ENCODE results near the gene CDC14B.

The CDC14B gene

GRCh38 chr9:96496368-96497116 is 123.1 kb downstream of the CDC14B start:
- no peaks in the 10 kb centered on the region for H3K4me1 ChIP-seq (ENCODE audit: control insufficient read depth, insufficient read depth, low read length)
- H3K36me3 ChIP-seq (ENCODE audit: insufficient read depth, low read length): peaks cover 10% of the 10 kb centered on the region
- no peak overlapping the region for H3K9ac ChIP-seq (ENCODE audit: low read depth, low read length)
- H3K27me3 ChIP-seq (ENCODE audit: control insufficient read depth, insufficient read depth, low read length): no peaks in the 10 kb centered on the region
- no peak overlapping the region for H3K4me2 ChIP-seq (ENCODE audit: low read length)
- no peaks in the 10 kb centered on the region for H3K9me3 ChIP-seq (replicated peaks; ENCODE audit: low read length)
- H3K4me3 ChIP-seq (ENCODE audit: low read length): no peak overlapping the region

GRCh38 chr9:96495341-96495740 is 124.3 kb downstream of the CDC14B start:
- H3K4me1 ChIP-seq (ENCODE audit: control insufficient read depth, insufficient read depth, low read length): peaks cover 4% of the 10 kb centered on the region
- H3K4me2 ChIP-seq (ENCODE audit: low read length): no peak overlapping the region
- H3K9ac ChIP-seq (ENCODE audit: low read depth, low read length): no peak overlapping the region
- peaks cover 21% of the 10 kb centered on the region for H3K36me3 ChIP-seq (ENCODE audit: insufficient read depth, low read length)
- H3K9me3 ChIP-seq (replicated peaks; ENCODE audit: low read length): no peaks in the 10 kb centered on the region
- no peak overlapping the region for H3K4me3 ChIP-seq (ENCODE audit: low read length)
- H3K27me3 ChIP-seq (ENCODE audit: control insufficient read depth, insufficient read depth, low read length): no peaks in the 10 kb centered on the region

- Histone ChIP-seq H3K9me3 (replicated peaks; ENCODE audit: low read length) (no peaks in the 10 kb centered on the region), H3K36me3 (ENCODE audit: insufficient read depth, low read length) (peaks cover 32% of the 10 kb centered on the region), H3K27me3 (ENCODE audit: control insufficient read depth, insufficient read depth, low read length) (no peaks in the 10 kb centered on the region), H3K9ac (ENCODE audit: low read depth, low read length) (no peak overlapping the region), H3K4me2 (ENCODE audit: low read length) (no peak overlapping the region), H3K4me3 (ENCODE audit: low read length) (no peak overlapping the region), H3K4me1 (ENCODE audit: control insufficient read depth, insufficient read depth, low read length) (peaks cover 4% of the 10 kb centered on the region)
Measured at GRCh38 chr9:96494215-96494800, 125.3 kb downstream of the CDC14B start.

- Histone ChIP-seq H3K4me1 (ENCODE audit: control insufficient read depth, insufficient read depth, low read length) (peaks cover 4% of the 10 kb centered on the region), H3K36me3 (ENCODE audit: insufficient read depth, low read length) (peaks cover 37% of the 10 kb centered on the region), H3K9me3 (replicated peaks; ENCODE audit: low read length) (no peaks in the 10 kb centered on the region), H3K9ac (ENCODE audit: low read depth, low read length) (no peak overlapping the region), H3K4me3 (ENCODE audit: low read length) (no peak overlapping the region), H3K4me2 (ENCODE audit: low read length) (no peak overlapping the region), H3K27me3 (ENCODE audit: control insufficient read depth, insufficient read depth, low read length) (no peaks in the 10 kb centered on the region)
Measured at GRCh38 chr9:96493757-96494156, 125.9 kb downstream of the CDC14B start.

GRCh38 chr9:96492993-96493531 is 126.6 kb downstream of the CDC14B start:
- H3K4me1 ChIP-seq (ENCODE audit: control insufficient read depth, insufficient read depth, low read length): peaks cover 4% of the 10 kb centered on the region
- no peak overlapping the region for H3K4me2 ChIP-seq (ENCODE audit: low read length)
- no peaks in the 10 kb centered on the region for H3K9me3 ChIP-seq (replicated peaks; ENCODE audit: low read length)
- no peaks in the 10 kb centered on the region for H3K27me3 ChIP-seq (ENCODE audit: control insufficient read depth, insufficient read depth, low read length)
- H3K4me3 ChIP-seq (ENCODE audit: low read length): no peak overlapping the region
- H3K9ac ChIP-seq (ENCODE audit: low read depth, low read length): no peak overlapping the region
- H3K36me3 ChIP-seq (ENCODE audit: insufficient read depth, low read length): peaks cover 44% of the 10 kb centered on the region

- peaks cover 48% of the 10 kb centered on the region for H3K36me3 ChIP-seq (ENCODE audit: insufficient read depth, low read length)
- H3K9me3 ChIP-seq (replicated peaks; ENCODE audit: low read length): no peaks in the 10 kb centered on the region
- peaks cover 4% of the 10 kb centered on the region for H3K4me1 ChIP-seq (ENCODE audit: control insufficient read depth, insufficient read depth, low read length)
- no peak overlapping the region for H3K4me2 ChIP-seq (ENCODE audit: low read length)
- no peak overlapping the region for H3K9ac ChIP-seq (ENCODE audit: low read depth, low read length)
- H3K4me3 ChIP-seq (ENCODE audit: low read length): no peak overlapping the region
- H3K27me3 ChIP-seq (ENCODE audit: control insufficient read depth, insufficient read depth, low read length): no peaks in the 10 kb centered on the region
Measured at GRCh38 chr9:96491880-96492525, 127.6 kb downstream of the CDC14B start.

GRCh38 chr9:96491079-96491879 is 128.4 kb downstream of the CDC14B start:
- Histone ChIP-seq H3K4me1 (ENCODE audit: control insufficient read depth, insufficient read depth, low read length) (peaks cover 10% of the 10 kb centered on the region), H3K4me3 (ENCODE audit: low read length) (no peak overlapping the region), H3K27me3 (ENCODE audit: control insufficient read depth, insufficient read depth, low read length) (no peaks in the 10 kb centered on the region), H3K36me3 (ENCODE audit: insufficient read depth, low read length) (peaks cover 47% of the 10 kb centered on the region), H3K9ac (ENCODE audit: low read depth, low read length) (no peak overlapping the region), H3K9me3 (replicated peaks; ENCODE audit: low read length) (no peaks in the 10 kb centered on the region), H3K4me2 (ENCODE audit: low read length) (no peak overlapping the region)

- Histone ChIP-seq H3K9ac (ENCODE audit: low read depth, low read length) (no peak overlapping the region), H3K27me3 (ENCODE audit: control insufficient read depth, insufficient read depth, low read length) (no peaks in the 10 kb centered on the region), H3K4me3 (ENCODE audit: low read length) (no peak overlapping the region), H3K36me3 (ENCODE audit: insufficient read depth, low read length) (peaks cover 46% of the 10 kb centered on the region), H3K9me3 (replicated peaks; ENCODE audit: low read length) (no peaks in the 10 kb centered on the region), H3K4me1 (ENCODE audit: control insufficient read depth, insufficient read depth, low read length) (peaks cover 14% of the 10 kb centered on the region), H3K4me2 (ENCODE audit: low read length) (no peak overlapping the region)
Measured at GRCh38 chr9:96490534-96491078, 129.0 kb downstream of the CDC14B start.

GRCh38 chr9:96489482-96489979 is 130.1 kb downstream of the CDC14B start:
- Histone ChIP-seq H3K36me3 (ENCODE audit: insufficient read depth, low read length) (peaks cover 51% of the 10 kb centered on the region), H3K4me1 (ENCODE audit: control insufficient read depth, insufficient read depth, low read length) (peaks cover 14% of the 10 kb centered on the region), H3K9me3 (replicated peaks; ENCODE audit: low read length) (no peaks in the 10 kb centered on the region), H3K27me3 (ENCODE audit: control insufficient read depth, insufficient read depth, low read length) (no peaks in the 10 kb centered on the region), H3K9ac (ENCODE audit: low read depth, low read length) (no peak overlapping the region), H3K4me2 (ENCODE audit: low read length) (no peak overlapping the region), H3K4me3 (ENCODE audit: low read length) (no peak overlapping the region)

GRCh38 chr9:96487949-96488348 is 131.7 kb downstream of the CDC14B start:
- H3K36me3 ChIP-seq (ENCODE audit: insufficient read depth, low read length): peaks cover 51% of the 10 kb centered on the region
- peaks cover 14% of the 10 kb centered on the region for H3K4me1 ChIP-seq (ENCODE audit: control insufficient read depth, insufficient read depth, low read length)

GRCh38 chr9:96487029-96487396 is 132.6 kb downstream of the CDC14B start:
- H3K9me3 ChIP-seq (replicated peaks; ENCODE audit: low read length): no peaks in the 10 kb centered on the region
- H3K36me3 ChIP-seq (ENCODE audit: insufficient read depth, low read length): peaks cover 53% of the 10 kb centered on the region
- H3K4me3 ChIP-seq (ENCODE audit: low read length): no peak overlapping the region
- no peaks in the 10 kb centered on the region for H3K27me3 ChIP-seq (ENCODE audit: control insufficient read depth, insufficient read depth, low read length)
- no peak overlapping the region for H3K4me2 ChIP-seq (ENCODE audit: low read length)
- H3K9ac ChIP-seq (ENCODE audit: low read depth, low read length): no peak overlapping the region
- H3K4me1 ChIP-seq (ENCODE audit: control insufficient read depth, insufficient read depth, low read length): peaks cover 14% of the 10 kb centered on the region

More at GRCh38 chr9:96487949-96488348, 131.7 kb downstream of the CDC14B start:
- H3K4me2 ChIP-seq (ENCODE audit: low read length): no peak overlapping the region
- H3K9me3 ChIP-seq (replicated peaks; ENCODE audit: low read length): no peaks in the 10 kb centered on the region
- no peak overlapping the region for H3K9ac ChIP-seq (ENCODE audit: low read depth, low read length)
- H3K4me3 ChIP-seq (ENCODE audit: low read length): no peak overlapping the region
- no peaks in the 10 kb centered on the region for H3K27me3 ChIP-seq (ENCODE audit: control insufficient read depth, insufficient read depth, low read length)
